Trophoblast cell (in vitro differentiated cells and primary cell): Measurements from ENCODE around the gene PTPN3.

Experiments
- DNase-seq, 2 donors: peaks; one replicate each; pipeline ENCODE4 v3.0.0-alpha.2; 2016
- H2AFZ ChIP-seq: 2 replicates; pipeline ENCODE4 v1.6.1; 2013; ENCODE audit warnings: low read length, moderate library complexity, mild to moderate bottlenecking; ENCODE audit not compliant: insufficient read depth, poor library complexity
- H2AK5ac ChIP-seq: 2 replicates; pipeline ENCODE4 v1.6.1; 2013; ENCODE audit warnings: mild to moderate bottlenecking, low read length
- H2BK120ac ChIP-seq: 2 replicates; pipeline ENCODE4 v1.6.1; 2013; ENCODE audit warnings: low read length, mild to moderate bottlenecking, moderate library complexity; ENCODE audit not compliant: insufficient read depth, poor library complexity
- H2BK12ac ChIP-seq: 2 replicates; pipeline ENCODE4 v1.6.1; 2013; ENCODE audit warnings: mild to moderate bottlenecking, low read length, moderate library complexity
- H2BK5ac ChIP-seq: 2 replicates; pipeline ENCODE4 v1.6.1; 2013; ENCODE audit warnings: low read length, low read depth, moderate library complexity, mild to moderate bottlenecking; ENCODE audit not compliant: poor library complexity
- H3K14ac ChIP-seq: 2 replicates; pipeline ENCODE4 v1.6.1; 2013; ENCODE audit warnings: mild to moderate bottlenecking, low read length
- H3K18ac ChIP-seq: 2 replicates; pipeline ENCODE4 v1.6.1; 2013; ENCODE audit warnings: mild to moderate bottlenecking, low read length
- H3K23ac ChIP-seq: 2 replicates; pipeline ENCODE4 v1.6.1; 2013; ENCODE audit warnings: low read length
- H3K27ac ChIP-seq: 2 replicates; pipeline ENCODE4 v1.5.1; 2013; ENCODE audit warnings: low read depth, mild to moderate bottlenecking, inconsistent platforms, low read length, moderate library complexity
- H3K27me3 ChIP-seq: 2 replicates; pipeline ENCODE4 v1.6.1; 2013; ENCODE audit warnings: inconsistent platforms, mild to moderate bottlenecking, low read length, moderate library complexity; ENCODE audit not compliant: insufficient read depth
- H3K36me3 ChIP-seq, 2 experiments: 1 replicate in 1 of 2; 2 replicates in 1 of 2; pipeline ENCODE4 v1.6.1; 2013; ENCODE audit warnings: low read length in 2 of 2, mild to moderate bottlenecking in 2 of 2, moderate library complexity in 1 of 2; ENCODE audit not compliant: insufficient read depth in 2 of 2, control insufficient read depth in 1 of 2
- H3K4ac ChIP-seq: 2 replicates; pipeline ENCODE4 v1.6.1; 2013; ENCODE audit warnings: low read depth, mild to moderate bottlenecking, low read length, moderate library complexity
- H3K4me1 ChIP-seq, 2 experiments: 1 replicate in 1 of 2; 2 replicates in 1 of 2; pipeline ENCODE4 v1.6.1; 2013; ENCODE audit warnings: low read length in 2 of 2, mild to moderate bottlenecking in 2 of 2, moderate library complexity in 1 of 2; ENCODE audit not compliant: insufficient read depth in 2 of 2, control insufficient read depth in 1 of 2
- H3K4me2 ChIP-seq: 2 replicates; pipeline ENCODE4 v1.6.1; 2013; ENCODE audit warnings: inconsistent platforms, mild to moderate bottlenecking, low read length, moderate library complexity
- H3K4me3 ChIP-seq: 2 replicates; pipeline ENCODE4 v1.5.1; 2013; ENCODE audit warnings: mild to moderate bottlenecking, low read depth, low read length, inconsistent platforms
- H3K79me1 ChIP-seq: one replicate; pipeline ENCODE4 v1.6.1; 2013; ENCODE audit warnings: low read length
- H3K79me2 ChIP-seq: 2 replicates; pipeline ENCODE4 v1.6.1; 2013; ENCODE audit warnings: low read length, mild to moderate bottlenecking; ENCODE audit not compliant: control insufficient read depth, insufficient read depth, poor library complexity
- H3K9ac ChIP-seq: 2 replicates; pipeline ENCODE4 v1.6.1; 2013; ENCODE audit warnings: mild to moderate bottlenecking, low read length
- H3K9me3 ChIP-seq: 2 replicates; pipeline ENCODE4 v1.6.1; 2013; ENCODE audit warnings: low read depth, mild to moderate bottlenecking, control low read depth, inconsistent platforms, low read length; ENCODE audit not compliant: insufficient read depth
- H4K12ac ChIP-seq: 2 replicates; pipeline ENCODE4 v1.6.1; 2013; ENCODE audit warnings: low read depth, mild to moderate bottlenecking, low read length, moderate library complexity
- H4K8ac ChIP-seq: 2 replicates; pipeline ENCODE4 v1.6.1; 2013; ENCODE audit warnings: low read depth, mild to moderate bottlenecking, low read length, moderate library complexity
- H4K91ac ChIP-seq: one replicate; pipeline ENCODE4 v1.6.1; 2013; ENCODE audit warnings: low read depth, mild to moderate bottlenecking, low read length, moderate library complexity
- WGBS: extraction: QIAGEN DNeasy Blood & Tissue Kit; methylation state at CpG from one replicate; pipeline ENCODE4 v1.1.7; 2013; ENCODE audit warnings: missing lambda C conversion rate; ENCODE audit not compliant: insufficient read length, insufficient coverage; ENCODE audit errors: extremely low coverage; 5-methylcytosine and 5-hydroxymethylcytosine counted together

PTPN3 gene

GRCh38 chr9:109335929-109336328, 162.2 kb downstream of the PTPN3 start:
- H3K4ac ChIP-seq: no peak overlapping the region
- H3K4me3 ChIP-seq: no peak overlapping the region
- no peak overlapping the region for H4K8ac ChIP-seq
- no peaks in the 10 kb centered on the region for H3K36me3 ChIP-seq
- peaks cover 4 to 8% of the 10 kb centered on the region in 2 experiments for H3K4me1 ChIP-seq
- no peak overlapping the region for H2BK120ac ChIP-seq
- H3K79me1 ChIP-seq: no peaks in the 10 kb centered on the region
- no peaks in the 10 kb centered on the region for H3K9me3 ChIP-seq
- no peak overlapping the region for H3K4me2 ChIP-seq
- H3K79me2 ChIP-seq: no peaks in the 10 kb centered on the region
- DNase-seq: peak in 1 of 2 donors; percentile 74
- H4K12ac ChIP-seq: no peak overlapping the region
- H2BK5ac ChIP-seq: no peak overlapping the region
- H3K18ac ChIP-seq: no peak overlapping the region
- no peak overlapping the region for H3K9ac ChIP-seq
- H2AK5ac ChIP-seq: no peak overlapping the region
- no peak overlapping the region for H3K27ac ChIP-seq
- H4K91ac ChIP-seq: no peak overlapping the region
- WGBS: no CpG with 5 or more reads among the region's 2 CpGs
- H3K27me3 ChIP-seq: no peaks in the 10 kb centered on the region
- H2BK12ac ChIP-seq: no peak overlapping the region
- H3K23ac ChIP-seq: no peak overlapping the region
- no peak overlapping the region for H2AFZ ChIP-seq
- no peak overlapping the region for H3K14ac ChIP-seq

GRCh38 chr9:109335121-109335520, 163.0 kb downstream of the PTPN3 start:
- no CpG with 5 or more reads among the region's 7 CpGs for WGBS
- no peak overlapping the region for H2AFZ ChIP-seq
- H2BK5ac ChIP-seq: no peak overlapping the region
- no peaks in the 10 kb centered on the region for H3K79me2 ChIP-seq
- H2BK120ac ChIP-seq: no peak overlapping the region
- H3K4me1 ChIP-seq: peaks cover 4 to 8% of the 10 kb centered on the region in 2 experiments
- H3K4me3 ChIP-seq: no peak overlapping the region
- peak in 1 of 2 donors; percentile 46 for DNase-seq
- no peak overlapping the region for H3K18ac ChIP-seq
- no peak overlapping the region for H3K23ac ChIP-seq
- no peak overlapping the region for H2AK5ac ChIP-seq
- H4K12ac ChIP-seq: no peak overlapping the region
- no peaks in the 10 kb centered on the region for H3K27me3 ChIP-seq
- H3K4me2 ChIP-seq: no peak overlapping the region
- no peak overlapping the region for H3K14ac ChIP-seq
- H3K27ac ChIP-seq: no peak overlapping the region
- H3K9me3 ChIP-seq: no peaks in the 10 kb centered on the region
- no peak overlapping the region for H3K4ac ChIP-seq
- H4K91ac ChIP-seq: no peak overlapping the region
- no peaks in the 10 kb centered on the region for H3K36me3 ChIP-seq
- H4K8ac ChIP-seq: no peak overlapping the region
- no peak overlapping the region for H3K9ac ChIP-seq
- no peak overlapping the region for H2BK12ac ChIP-seq
- no peaks in the 10 kb centered on the region for H3K79me1 ChIP-seq

GRCh38 chr9:109331353-109331752, 166.8 kb downstream of the PTPN3 start:
- peak overlapping the region; percentile 73 for H2BK12ac ChIP-seq
- H3K27ac ChIP-seq: no peak overlapping the region
- peak overlapping the region; percentile 88 for H2AK5ac ChIP-seq
- H3K79me1 ChIP-seq: peaks cover 4% of the 10 kb centered on the region
- H3K4me2 ChIP-seq: no peak overlapping the region
- H4K91ac ChIP-seq: no peak overlapping the region
- no peak overlapping the region for H2BK5ac ChIP-seq
- H3K14ac ChIP-seq: no peak overlapping the region
- H3K23ac ChIP-seq: no peak overlapping the region
- no peak overlapping the region for H3K4me3 ChIP-seq
- H3K27me3 ChIP-seq: no peaks in the 10 kb centered on the region
- peak overlapping the region; percentile 64 for H2BK120ac ChIP-seq
- H3K9me3 ChIP-seq: no peaks in the 10 kb centered on the region
- WGBS: no CpG with 5 or more reads among the region's 5 CpGs
- peak overlapping the region; percentile 57 for H4K8ac ChIP-seq
- no peak overlapping the region for H3K4ac ChIP-seq
- no peak overlapping the region for H2AFZ ChIP-seq
- no peak overlapping the region for H4K12ac ChIP-seq
- no peaks in the 10 kb centered on the region for H3K36me3 ChIP-seq
- H3K79me2 ChIP-seq: no peaks in the 10 kb centered on the region
- H3K9ac ChIP-seq: no peak overlapping the region
- peaks cover 13 to 14% of the 10 kb centered on the region in 2 experiments for H3K4me1 ChIP-seq
- DNase-seq: peak in 1 of 2 donors; percentile 16
- H3K18ac ChIP-seq: no peak overlapping the region

GRCh38 chr9:109329638-109330258, 168.4 kb downstream of the PTPN3 start:
- no peak overlapping the region for H3K4me2 ChIP-seq
- H3K4ac ChIP-seq: no peak overlapping the region
- H2BK120ac ChIP-seq: no peak overlapping the region
- no peak overlapping the region for H2BK5ac ChIP-seq
- H3K4me3 ChIP-seq: no peak overlapping the region
- no peaks in the 10 kb centered on the region for H3K36me3 ChIP-seq
- H4K12ac ChIP-seq: no peak overlapping the region
- no CpG with 5 or more reads among the region's 11 CpGs for WGBS
- no peak overlapping the region for H2BK12ac ChIP-seq
- H3K14ac ChIP-seq: no peak overlapping the region
- H4K91ac ChIP-seq: no peak overlapping the region
- H4K8ac ChIP-seq: peak overlapping the region; percentile 18
- peaks cover 4% of the 10 kb centered on the region for H3K79me1 ChIP-seq
- peak overlapping the region; percentile 6 for H2AFZ ChIP-seq
- H3K18ac ChIP-seq: no peak overlapping the region
- no peak overlapping the region for H3K27ac ChIP-seq
- no peaks in the 10 kb centered on the region for H3K9me3 ChIP-seq
- H3K9ac ChIP-seq: no peak overlapping the region
- H3K4me1 ChIP-seq: peaks cover 12 to 14% of the 10 kb centered on the region in 2 experiments
- no peaks in the 10 kb centered on the region for H3K79me2 ChIP-seq
- no peak overlapping the region for H3K23ac ChIP-seq
- no peak for DNase-seq
- H2AK5ac ChIP-seq: no peak overlapping the region
- no peaks in the 10 kb centered on the region for H3K27me3 ChIP-seq
